GM23338 (cell line): ENCODE data around the gene MFSD2B. TPM values are rescaled to one million over a fixed set of nuclear protein-coding genes. Genes with fewer than 3 reads are reported as not detected.

Experiments
- ATAC-seq: fragments of 200-7000 bp; cut with Tn5 transposase; 3 replicates; pipeline ENCODE4 v1.9.1; 2020
- DNase-seq: peaks from one replicate; pipeline ENCODE4 v3.0.0-alpha.2; 2015; ENCODE audit warnings: low spot score
- H2AFZ ChIP-seq: fragments of 200-600 bp; sonication (generic); 2 replicates; pipeline ENCODE4 v1.8.0; 2016; ENCODE audit warnings: antibody characterized with exemption, mild to moderate bottlenecking, moderate library complexity
- H3F3A ChIP-seq: fragments of 200-600 bp; sonication (generic); replicated peaks from 2 replicates; pipeline ENCODE4 v1.8.0; 2017; ENCODE audit warnings: antibody characterized with exemption, mixed run types, low read depth
- H3K27ac ChIP-seq: fragments of 200-600 bp; sonication (generic); 2 replicates; pipeline ENCODE4 v1.6.1; 2016; ENCODE audit warnings: low read depth
- H3K27me3 ChIP-seq: fragments of 200-600 bp; sonication (generic); 2 replicates; pipeline ENCODE4 v1.8.0; 2016; ENCODE audit warnings: mild to moderate bottlenecking, mixed run types, moderate library complexity; ENCODE audit not compliant: insufficient read depth
- H3K36me3 ChIP-seq: fragments of 200-600 bp; sonication (generic); 2 replicates; pipeline ENCODE4 v1.8.0; 2016; ENCODE audit warnings: mild to moderate bottlenecking; ENCODE audit not compliant: insufficient read depth
- H3K4me1 ChIP-seq: fragments of 200-600 bp; sonication (generic); 2 replicates; pipeline ENCODE4 v1.8.0; 2016; ENCODE audit warnings: mild to moderate bottlenecking, moderate library complexity; ENCODE audit not compliant: insufficient read depth
- H3K4me2 ChIP-seq: fragments of 200-600 bp; sonication (generic); 2 replicates; pipeline ENCODE4 v1.7.1; 2017; ENCODE audit warnings: mixed run types
- H3K4me3 ChIP-seq: fragments of 200-600 bp; sonication (generic); 2 replicates; pipeline ENCODE4 v1.6.1; 2016; ENCODE audit warnings: mixed run types
- H3K79me2 ChIP-seq: fragments of 200-600 bp; sonication (generic); replicated peaks from 2 replicates; pipeline ENCODE4 v1.8.0; 2017; ENCODE audit warnings: mild to moderate bottlenecking; ENCODE audit not compliant: insufficient read depth
- H3K9me2 ChIP-seq: fragments of 200-600 bp; sonication (generic); 2 replicates; pipeline ENCODE4 v1.8.0; 2017; ENCODE audit not compliant: insufficient read depth
- H4K20me1 ChIP-seq: fragments of 200-600 bp; sonication (generic); replicated peaks from 2 replicates; pipeline ENCODE4 v1.8.0; 2017; ENCODE audit warnings: mild to moderate bottlenecking; ENCODE audit not compliant: insufficient read depth
- H3K27ac Mint-ChIP-seq: 2 replicates; pipeline ENCODE4 v1.8.0; 2020; ENCODE audit warnings: inconsistent platforms, mild to moderate bottlenecking, moderate library complexity, mixed read lengths
- H3K27me3 Mint-ChIP-seq: 3 replicates; pipeline ENCODE4 v1.8.0; 2022; ENCODE audit warnings: low read depth, mild to moderate bottlenecking, moderate library complexity, mixed read lengths, inconsistent platforms; ENCODE audit not compliant: insufficient read depth, poor library complexity
- H3K36me3 Mint-ChIP-seq: 3 replicates; pipeline ENCODE4 v1.8.0; 2021; ENCODE audit warnings: low read depth, mild to moderate bottlenecking, inconsistent platforms, moderate library complexity, mixed read lengths
- H3K4me1 Mint-ChIP-seq: 3 replicates; pipeline ENCODE4 v1.8.0; 2020; ENCODE audit warnings: mild to moderate bottlenecking, inconsistent platforms, mixed read lengths
- H3K4me3 Mint-ChIP-seq: 3 replicates; pipeline ENCODE4 v1.8.0; 2021; ENCODE audit warnings: moderate library complexity, mild to moderate bottlenecking, inconsistent platforms, mixed read lengths
- H3K9me3 Mint-ChIP-seq: 3 replicates; pipeline ENCODE4 v1.8.0; 2020; ENCODE audit warnings: moderate library complexity, mild to moderate bottlenecking, inconsistent platforms, mixed read lengths
- CREB1 ChIP-seq: fragments of 250-450 bp; sonication (Bioruptor Pico); IDR thresholded peaks from 2 replicates; pipeline ENCODE4 v1.5.0; 2020; ENCODE audit warnings: low read depth, mild to moderate bottlenecking, moderate library complexity
- EZH2phosphoT487 ChIP-seq: fragments of 200-600 bp; sonication (generic); IDR thresholded peaks from one replicate; pipeline ENCODE4 v1.8.1; 2018; ENCODE audit warnings: antibody characterized with exemption; ENCODE audit not compliant: unreplicated experiment
- JUNB ChIP-seq: IDR thresholded peaks from one replicate; pipeline ENCODE4 v1.6.1; 2016; ENCODE audit warnings: antibody characterized with exemption; ENCODE audit not compliant: unreplicated experiment
- POLR2AphosphoS5 ChIP-seq: IDR thresholded peaks from 2 replicates; pipeline ENCODE4 v1.6.1; 2016; ENCODE audit warnings: antibody characterized with exemption, low read depth
- STAT1 ChIP-seq: IDR thresholded peaks from one replicate; pipeline ENCODE4 v1.6.1; 2016; ENCODE audit warnings: antibody characterized with exemption; ENCODE audit not compliant: unreplicated experiment
- ZNF114 ChIP-seq: fragments of 250-450 bp; sonication (Bioruptor Pico); IDR thresholded peaks from 2 replicates; pipeline ENCODE4 v1.5.0; 2020; ENCODE audit warnings: mild to moderate bottlenecking, moderate library complexity
- polyA plus RNA-seq: library from polyadenylated mRNA; unstranded; fragments of >200 nt; fragmentation: Nextera tagmentation; extraction: Ambion mirVana; gene quantifications from 2 replicates; pipeline ENCODE4 v1.2.1, GENCODE V29; 2016
- total RNA-seq: library from RNA; depleted of rRNA; stranded (reverse); fragments of >200 nt; shearing (Covaris generic); gene quantifications from 2 replicates; pipeline ENCODE4 v1.2.3, GENCODE V29; 2014
- TF ChIP-seq, protein P1 (sequence below): IDR thresholded peaks from one replicate; pipeline ENCODE4 v1.6.1; 2018; ENCODE audit warnings: antibody characterized with exemption; ENCODE audit not compliant: unreplicated experiment
- TF ChIP-seq, protein P2 (sequence below): IDR thresholded peaks from 2 replicates; pipeline ENCODE4 v1.6.1; 2016; ENCODE audit warnings: antibody characterized with exemption
- TF ChIP-seq, protein P3 (sequence below), 2 experiments: fragments of 200-600 bp in 1 of 2; sonication (generic) in 1 of 2; conservative IDR thresholded peaks; 2 replicates each; pipeline versions ENCODE4 v1.5.1 to v1.6.1; 2016 to 2017; ENCODE audit warnings: antibody characterized with exemption in 2 of 2, low read depth in 2 of 2, mild to moderate bottlenecking in 2 of 2, moderate library complexity in 1 of 2
- TF ChIP-seq, protein P4 (sequence below): fragments of 250-450 bp; sonication (Bioruptor Pico); IDR thresholded peaks from 2 replicates; pipeline ENCODE4 v1.5.0; 2020; ENCODE audit warnings: mild to moderate bottlenecking, moderate library complexity

MFSD2B gene
- total and polyA plus RNA-seq, 2 experiments from 2014 or later: 0.21 to 2.3 TPM

DNA sequence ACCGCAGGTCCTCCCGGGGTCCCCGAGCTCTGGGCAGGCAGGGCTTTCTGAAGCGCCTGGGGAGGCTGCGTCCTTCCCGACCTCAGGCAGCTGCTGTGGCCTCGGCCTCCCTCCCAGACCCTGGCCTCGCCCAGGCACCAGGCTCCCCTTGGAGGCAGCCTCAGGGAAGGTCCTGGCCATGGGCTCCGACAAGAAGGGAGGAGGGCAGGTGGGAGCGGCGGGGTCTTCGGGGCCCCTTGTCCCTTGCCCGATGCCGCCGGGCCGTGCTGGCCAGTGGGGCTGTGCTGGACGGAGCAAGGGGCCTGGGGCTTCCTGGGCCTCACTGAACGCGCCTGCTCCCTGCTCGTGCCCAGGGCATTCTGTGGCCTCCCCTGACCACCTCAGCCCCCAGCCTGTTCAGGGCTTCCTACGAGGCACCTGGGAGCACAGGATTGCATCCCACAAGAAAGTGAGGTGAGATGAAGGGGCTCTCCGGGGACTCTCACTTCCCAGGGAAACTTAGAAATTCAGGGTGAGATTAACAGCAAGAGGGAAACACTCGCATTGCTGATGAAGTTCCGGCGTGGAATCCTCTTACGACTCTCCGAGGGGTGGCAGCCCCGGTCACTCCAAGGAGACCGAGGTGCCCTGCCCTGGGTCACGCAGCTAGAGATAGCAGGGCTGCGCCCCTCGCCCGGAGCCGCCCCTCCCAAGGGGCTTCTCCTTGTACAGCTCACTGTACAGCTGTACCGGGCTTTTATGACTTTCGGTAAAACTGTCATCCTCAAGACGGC lies 778 bp downstream of the MFSD2B start (continued):
- TF ChIP-seq, protein P1, sequence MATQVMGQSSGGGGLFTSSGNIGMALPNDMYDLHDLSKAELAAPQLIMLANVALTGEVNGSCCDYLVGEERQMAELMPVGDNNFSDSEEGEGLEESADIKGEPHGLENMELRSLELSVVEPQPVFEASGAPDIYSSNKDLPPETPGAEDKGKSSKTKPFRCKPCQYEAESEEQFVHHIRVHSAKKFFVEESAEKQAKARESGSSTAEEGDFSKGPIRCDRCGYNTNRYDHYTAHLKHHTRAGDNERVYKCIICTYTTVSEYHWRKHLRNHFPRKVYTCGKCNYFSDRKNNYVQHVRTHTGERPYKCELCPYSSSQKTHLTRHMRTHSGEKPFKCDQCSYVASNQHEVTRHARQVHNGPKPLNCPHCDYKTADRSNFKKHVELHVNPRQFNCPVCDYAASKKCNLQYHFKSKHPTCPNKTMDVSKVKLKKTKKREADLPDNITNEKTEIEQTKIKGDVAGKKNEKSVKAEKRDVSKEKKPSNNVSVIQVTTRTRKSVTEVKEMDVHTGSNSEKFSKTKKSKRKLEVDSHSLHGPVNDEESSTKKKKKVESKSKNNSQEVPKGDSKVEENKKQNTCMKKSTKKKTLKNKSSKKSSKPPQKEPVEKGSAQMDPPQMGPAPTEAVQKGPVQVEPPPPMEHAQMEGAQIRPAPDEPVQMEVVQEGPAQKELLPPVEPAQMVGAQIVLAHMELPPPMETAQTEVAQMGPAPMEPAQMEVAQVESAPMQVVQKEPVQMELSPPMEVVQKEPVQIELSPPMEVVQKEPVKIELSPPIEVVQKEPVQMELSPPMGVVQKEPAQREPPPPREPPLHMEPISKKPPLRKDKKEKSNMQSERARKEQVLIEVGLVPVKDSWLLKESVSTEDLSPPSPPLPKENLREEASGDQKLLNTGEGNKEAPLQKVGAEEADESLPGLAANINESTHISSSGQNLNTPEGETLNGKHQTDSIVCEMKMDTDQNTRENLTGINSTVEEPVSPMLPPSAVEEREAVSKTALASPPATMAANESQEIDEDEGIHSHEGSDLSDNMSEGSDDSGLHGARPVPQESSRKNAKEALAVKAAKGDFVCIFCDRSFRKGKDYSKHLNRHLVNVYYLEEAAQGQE: no peak
- TF ChIP-seq STAT1 (no peak), EZH2phosphoT487 (no peak), ZNF114 (CRISPR knock-in tag) (no peak)
- TF ChIP-seq, protein P2, sequence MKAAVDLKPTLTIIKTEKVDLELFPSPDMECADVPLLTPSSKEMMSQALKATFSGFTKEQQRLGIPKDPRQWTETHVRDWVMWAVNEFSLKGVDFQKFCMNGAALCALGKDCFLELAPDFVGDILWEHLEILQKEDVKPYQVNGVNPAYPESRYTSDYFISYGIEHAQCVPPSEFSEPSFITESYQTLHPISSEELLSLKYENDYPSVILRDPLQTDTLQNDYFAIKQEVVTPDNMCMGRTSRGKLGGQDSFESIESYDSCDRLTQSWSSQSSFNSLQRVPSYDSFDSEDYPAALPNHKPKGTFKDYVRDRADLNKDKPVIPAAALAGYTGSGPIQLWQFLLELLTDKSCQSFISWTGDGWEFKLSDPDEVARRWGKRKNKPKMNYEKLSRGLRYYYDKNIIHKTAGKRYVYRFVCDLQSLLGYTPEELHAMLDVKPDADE: no peak
- TF ChIP-seq, protein P3, sequence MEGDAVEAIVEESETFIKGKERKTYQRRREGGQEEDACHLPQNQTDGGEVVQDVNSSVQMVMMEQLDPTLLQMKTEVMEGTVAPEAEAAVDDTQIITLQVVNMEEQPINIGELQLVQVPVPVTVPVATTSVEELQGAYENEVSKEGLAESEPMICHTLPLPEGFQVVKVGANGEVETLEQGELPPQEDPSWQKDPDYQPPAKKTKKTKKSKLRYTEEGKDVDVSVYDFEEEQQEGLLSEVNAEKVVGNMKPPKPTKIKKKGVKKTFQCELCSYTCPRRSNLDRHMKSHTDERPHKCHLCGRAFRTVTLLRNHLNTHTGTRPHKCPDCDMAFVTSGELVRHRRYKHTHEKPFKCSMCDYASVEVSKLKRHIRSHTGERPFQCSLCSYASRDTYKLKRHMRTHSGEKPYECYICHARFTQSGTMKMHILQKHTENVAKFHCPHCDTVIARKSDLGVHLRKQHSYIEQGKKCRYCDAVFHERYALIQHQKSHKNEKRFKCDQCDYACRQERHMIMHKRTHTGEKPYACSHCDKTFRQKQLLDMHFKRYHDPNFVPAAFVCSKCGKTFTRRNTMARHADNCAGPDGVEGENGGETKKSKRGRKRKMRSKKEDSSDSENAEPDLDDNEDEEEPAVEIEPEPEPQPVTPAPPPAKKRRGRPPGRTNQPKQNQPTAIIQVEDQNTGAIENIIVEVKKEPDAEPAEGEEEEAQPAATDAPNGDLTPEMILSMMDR (conservative IDR thresholded peaks at IDR 0.05; ENCODE audit: low read depth in 2 of 2): no peak

DNA sequence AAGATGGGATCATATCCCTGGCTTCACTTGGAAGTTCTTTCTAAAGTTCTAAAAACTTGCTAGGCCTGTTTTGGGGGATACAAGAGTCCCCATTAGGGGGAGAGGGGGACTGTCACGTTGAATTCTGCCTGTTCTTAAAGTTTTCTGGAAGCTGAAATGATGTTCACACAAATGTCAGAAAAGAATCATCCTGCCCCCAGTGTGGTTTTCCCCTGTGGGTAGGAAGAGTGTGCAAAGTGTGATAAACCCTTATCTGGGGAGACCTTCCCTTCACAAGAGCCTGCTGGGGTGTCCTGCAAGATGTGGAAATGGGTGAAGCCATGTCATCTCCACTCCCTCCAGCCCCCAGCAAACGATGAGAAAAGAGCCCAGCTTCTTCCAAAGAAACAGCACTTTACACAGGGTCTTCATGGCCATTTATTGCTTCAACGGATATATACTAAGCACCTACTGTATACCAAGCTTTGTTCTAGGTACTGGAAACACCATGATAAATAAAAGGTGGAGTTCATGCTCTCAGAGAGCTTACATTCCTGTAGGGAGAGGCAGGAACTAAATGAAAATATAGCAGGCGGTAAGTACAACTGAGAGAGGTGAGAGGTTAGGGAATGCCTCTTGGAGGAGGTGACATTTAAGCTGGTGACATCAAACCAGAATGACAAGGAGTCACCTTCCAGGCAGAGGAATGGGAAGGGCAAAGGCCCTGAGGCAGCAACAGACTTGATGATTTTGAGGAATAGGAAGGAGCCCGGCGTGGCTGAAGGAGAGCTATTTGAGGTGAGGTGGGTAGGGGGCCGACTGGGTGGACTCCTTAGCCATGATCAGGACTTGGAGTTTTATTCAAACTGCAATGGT lies 1.6 kb downstream of the MFSD2B start:
- H2AFZ ChIP-seq: no peak overlapping the region
- Mint-ChIP-seq H3K36me3 (no peaks in the 10 kb centered on the region), H3K4me3 (no peak overlapping the region; the same call in 2 of the 3 replicates), H3K27me3 (peaks cover 15% of the 10 kb centered on the region), H3K27ac (no peak overlapping the region), H3K9me3 (no peaks in the 10 kb centered on the region), H3K4me1 (peaks cover 20% of the 10 kb centered on the region; the same call in 2 of the 3 replicates)
- peaks cover 14% of the 10 kb centered on the region for H3K27me3 ChIP-seq
- peaks cover 18% of the 10 kb centered on the region for H3K4me1 ChIP-seq
- H3K79me2 ChIP-seq: no peaks in the 10 kb centered on the region
- H3K27ac ChIP-seq: no peak overlapping the region
- no peaks in the 10 kb centered on the region for H3K9me2 ChIP-seq
- H3K36me3 ChIP-seq: no peaks in the 10 kb centered on the region
- peak overlapping the region; percentile 87 for H3K4me2 ChIP-seq
- DNase-seq (no peak), ATAC-seq (no peak)
- no peaks in the 10 kb centered on the region for H4K20me1 ChIP-seq
- H3F3A ChIP-seq: peaks cover 11% of the 10 kb centered on the region; the same call in 1 of the 2 replicates
- H3K4me3 ChIP-seq: no peak overlapping the region; the same call in 1 of the 2 replicates
- TF ChIP-seq POLR2AphosphoS5 (no peak), CREB1 (CRISPR knock-in tag) (no peak), JUNB (no peak)
- TF ChIP-seq, protein P4, sequence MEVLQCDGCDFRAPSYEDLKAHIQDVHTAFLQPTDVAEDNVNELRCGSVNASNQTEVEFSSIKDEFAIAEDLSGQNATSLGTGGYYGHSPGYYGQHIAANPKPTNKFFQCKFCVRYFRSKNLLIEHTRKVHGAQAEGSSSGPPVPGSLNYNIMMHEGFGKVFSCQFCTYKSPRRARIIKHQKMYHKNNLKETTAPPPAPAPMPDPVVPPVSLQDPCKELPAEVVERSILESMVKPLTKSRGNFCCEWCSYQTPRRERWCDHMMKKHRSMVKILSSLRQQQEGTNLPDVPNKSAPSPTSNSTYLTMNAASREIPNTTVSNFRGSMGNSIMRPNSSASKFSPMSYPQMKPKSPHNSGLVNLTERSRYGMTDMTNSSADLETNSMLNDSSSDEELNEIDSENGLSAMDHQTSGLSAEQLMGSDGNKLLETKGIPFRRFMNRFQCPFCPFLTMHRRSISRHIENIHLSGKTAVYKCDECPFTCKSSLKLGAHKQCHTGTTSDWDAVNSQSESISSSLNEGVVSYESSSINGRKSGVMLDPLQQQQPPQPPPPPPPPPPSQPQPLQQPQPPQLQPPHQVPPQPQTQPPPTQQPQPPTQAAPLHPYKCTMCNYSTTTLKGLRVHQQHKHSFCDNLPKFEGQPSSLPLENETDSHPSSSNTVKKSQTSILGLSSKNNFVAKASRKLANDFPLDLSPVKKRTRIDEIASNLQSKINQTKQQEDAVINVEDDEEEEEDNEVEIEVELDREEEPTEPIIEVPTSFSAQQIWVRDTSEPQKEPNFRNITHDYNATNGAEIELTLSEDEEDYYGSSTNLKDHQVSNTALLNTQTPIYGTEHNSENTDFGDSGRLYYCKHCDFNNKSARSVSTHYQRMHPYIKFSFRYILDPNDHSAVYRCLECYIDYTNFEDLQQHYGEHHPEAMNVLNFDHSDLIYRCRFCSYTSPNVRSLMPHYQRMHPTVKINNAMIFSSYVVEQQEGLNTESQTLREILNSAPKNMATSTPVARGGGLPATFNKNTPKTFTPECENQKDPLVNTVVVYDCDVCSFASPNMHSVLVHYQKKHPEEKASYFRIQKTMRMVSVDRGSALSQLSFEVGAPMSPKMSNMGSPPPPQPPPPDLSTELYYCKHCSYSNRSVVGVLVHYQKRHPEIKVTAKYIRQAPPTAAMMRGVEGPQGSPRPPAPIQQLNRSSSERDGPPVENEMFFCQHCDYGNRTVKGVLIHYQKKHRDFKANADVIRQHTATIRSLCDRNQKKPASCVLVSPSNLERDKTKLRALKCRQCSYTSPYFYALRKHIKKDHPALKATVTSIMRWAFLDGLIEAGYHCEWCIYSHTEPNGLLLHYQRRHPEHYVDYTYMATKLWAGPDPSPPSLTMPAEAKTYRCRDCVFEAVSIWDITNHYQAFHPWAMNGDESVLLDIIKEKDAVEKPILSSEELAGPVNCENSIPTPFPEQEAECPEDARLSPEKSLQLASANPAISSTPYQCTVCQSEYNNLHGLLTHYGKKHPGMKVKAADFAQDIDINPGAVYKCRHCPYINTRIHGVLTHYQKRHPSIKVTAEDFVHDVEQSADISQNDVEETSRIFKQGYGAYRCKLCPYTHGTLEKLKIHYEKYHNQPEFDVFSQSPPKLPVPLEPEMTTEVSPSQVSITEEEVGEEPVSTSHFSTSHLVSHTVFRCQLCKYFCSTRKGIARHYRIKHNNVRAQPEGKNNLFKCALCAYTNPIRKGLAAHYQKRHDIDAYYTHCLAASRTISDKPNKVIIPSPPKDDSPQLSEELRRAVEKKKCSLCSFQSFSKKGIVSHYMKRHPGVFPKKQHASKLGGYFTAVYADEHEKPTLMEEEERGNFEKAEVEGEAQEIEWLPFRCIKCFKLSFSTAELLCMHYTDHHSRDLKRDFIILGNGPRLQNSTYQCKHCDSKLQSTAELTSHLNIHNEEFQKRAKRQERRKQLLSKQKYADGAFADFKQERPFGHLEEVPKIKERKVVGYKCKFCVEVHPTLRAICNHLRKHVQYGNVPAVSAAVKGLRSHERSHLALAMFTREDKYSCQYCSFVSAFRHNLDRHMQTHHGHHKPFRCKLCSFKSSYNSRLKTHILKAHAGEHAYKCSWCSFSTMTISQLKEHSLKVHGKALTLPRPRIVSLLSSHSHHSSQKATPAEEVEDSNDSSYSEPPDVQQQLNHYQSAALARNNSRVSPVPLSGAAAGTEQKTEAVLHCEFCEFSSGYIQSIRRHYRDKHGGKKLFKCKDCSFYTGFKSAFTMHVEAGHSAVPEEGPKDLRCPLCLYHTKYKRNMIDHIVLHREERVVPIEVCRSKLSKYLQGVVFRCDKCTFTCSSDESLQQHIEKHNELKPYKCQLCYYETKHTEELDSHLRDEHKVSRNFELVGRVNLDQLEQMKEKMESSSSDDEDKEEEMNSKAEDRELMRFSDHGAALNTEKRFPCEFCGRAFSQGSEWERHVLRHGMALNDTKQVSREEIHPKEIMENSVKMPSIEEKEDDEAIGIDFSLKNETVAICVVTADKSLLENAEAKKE (CRISPR knock-in tag): no peak
